Measurements from ENCODE around the gene AKNA. TPM values are rescaled to one million over a fixed set of nuclear protein-coding genes. Genes with fewer than 3 reads are reported as not detected.

Gene AKNA
- total and polyA plus RNA-seq, 2 of the 8 experiments (the other 6 are each of a cell fraction or from before 2014, with no cell fraction given): 21.0 to 27.4 TPM

DNA sequence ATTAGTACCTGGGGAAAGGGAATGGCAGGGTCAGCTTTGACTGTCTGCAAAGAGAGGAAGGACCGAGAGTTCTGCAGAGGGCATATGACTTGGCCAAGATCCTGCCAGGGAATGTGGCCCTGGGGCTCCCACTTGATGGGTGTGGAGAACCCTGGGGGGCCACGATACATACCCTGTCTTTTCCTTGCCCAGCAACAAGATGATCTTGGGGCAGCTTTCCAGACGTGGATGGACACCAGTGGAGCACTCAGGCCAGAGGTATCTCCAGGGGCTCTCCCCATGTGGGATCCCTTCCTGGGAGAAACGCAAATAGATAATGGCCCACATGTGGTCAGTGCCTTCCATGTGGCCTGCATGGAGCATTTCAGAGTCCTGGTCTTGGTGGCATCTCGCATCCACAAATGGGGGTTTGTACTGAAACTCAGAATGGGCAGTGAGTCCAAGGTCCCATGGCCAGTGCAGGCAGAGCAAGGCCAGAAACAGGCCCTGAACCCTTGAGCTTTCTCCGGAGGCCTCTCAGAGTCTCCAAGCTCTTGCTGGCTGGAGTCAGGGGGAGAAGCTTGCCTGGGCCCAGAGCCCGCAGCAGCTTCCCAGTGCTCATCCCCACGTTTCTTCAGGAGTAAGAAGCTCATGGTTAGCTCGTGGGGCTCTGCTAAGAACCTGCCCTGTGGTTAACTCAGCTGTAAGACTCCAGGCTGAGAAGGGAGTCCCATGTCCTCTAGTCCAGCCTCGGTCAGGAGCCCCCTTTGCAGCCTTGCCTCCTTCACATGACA, 83.2 kb downstream of the AKNA start (continued):
- no peak for TF ChIP-seq TBP (IDR thresholded peaks at IDR 0.05; ENCODE audit: low read depth, low read length)
